ENCODE data around the gene TMBIM1.
A peak's percentile ranks its signal among the peaks of the same experiment; 100 is the strongest.
"Not testable (repeated sequence)": the region's sequence is repeated elsewhere in the genome, so short reads cannot be mapped to it uniquely, and the experiment has no call there.

The TMBIM1 gene

DNA sequence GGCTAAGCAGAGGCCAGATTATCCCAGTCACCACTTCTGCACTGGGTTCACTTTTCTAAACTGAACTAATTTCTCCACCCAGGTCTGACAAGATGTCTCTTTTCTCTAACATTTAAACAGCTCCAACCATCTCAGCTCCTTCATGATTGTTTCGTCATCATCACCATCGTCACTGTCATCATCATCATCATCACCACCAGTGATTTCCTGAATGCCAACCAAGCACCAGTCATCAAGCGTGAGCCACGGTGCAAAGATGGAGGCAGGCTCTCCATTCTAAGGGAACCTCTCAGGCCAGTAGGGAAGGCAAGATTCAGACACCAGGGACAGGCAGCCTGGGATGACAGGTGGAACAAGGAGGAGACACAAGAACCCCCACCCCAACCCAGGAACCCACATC, 25.5 kb upstream of the TMBIM1 start:
- no peak for DNase-seq

DNA sequence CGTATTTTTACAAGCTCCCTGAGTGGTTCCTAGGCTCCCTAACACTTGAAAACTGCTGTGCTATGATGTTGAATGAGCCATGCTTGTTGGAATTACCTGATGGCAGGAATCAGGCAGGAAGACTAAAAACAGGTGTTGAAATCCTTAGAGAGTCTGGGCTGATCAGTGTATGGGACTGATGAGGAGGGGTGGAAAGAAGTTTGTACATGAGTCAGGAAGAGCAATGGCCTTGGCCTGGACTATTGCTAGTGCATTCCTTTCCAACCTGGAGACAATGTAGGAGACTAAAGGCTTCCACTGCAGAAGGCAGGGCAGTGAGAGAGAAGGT, 25.0 kb upstream of the TMBIM1 start:
- DNase-seq, result no peak

- DNase-seq, result no peak
Observed at GRCh38 chr2:218315397-218315796, 23.1 kb upstream of the TMBIM1 start.

DNA sequence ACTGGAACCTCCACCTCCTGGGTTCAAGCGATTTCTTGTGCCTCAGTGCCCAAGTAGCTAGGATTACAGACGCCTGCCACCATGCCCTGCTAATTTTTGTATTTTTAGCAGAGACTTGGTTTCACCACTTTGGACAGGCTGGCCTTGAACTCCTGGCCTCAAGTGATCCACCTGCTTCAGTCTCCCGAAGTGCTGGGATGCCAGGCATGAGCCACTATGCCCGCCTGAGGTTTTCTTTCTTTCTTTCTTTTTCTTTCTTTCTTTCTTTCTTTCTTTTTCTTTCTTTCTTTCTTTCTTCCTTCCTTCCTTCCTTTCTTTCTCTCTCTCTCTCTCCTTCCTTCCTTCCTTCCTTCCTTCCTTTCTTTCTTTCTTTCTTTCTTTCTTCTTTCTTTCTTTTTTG, 22.5 kb upstream of the TMBIM1 start:
- not testable (repeated sequence) for DNase-seq

DNA sequence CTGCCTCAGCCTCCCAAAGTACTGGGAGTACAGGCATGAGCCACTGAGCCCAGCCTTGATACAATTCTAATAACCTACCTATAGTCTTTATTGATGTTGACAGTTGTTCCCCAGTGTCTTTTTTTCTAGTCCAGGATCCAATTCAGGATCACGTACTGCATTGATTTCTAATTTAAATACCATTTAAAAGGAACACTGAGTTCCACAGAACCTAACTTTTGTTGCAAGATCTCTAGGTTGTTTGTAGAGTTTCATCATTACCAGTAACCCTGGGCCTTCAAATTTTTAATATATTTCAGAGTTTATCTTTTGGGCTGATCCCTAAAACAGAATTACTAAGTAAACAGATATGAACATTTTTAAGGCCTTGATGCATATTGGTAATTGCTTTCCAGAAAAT, 21.1 kb upstream of the TMBIM1 start:
- DNase-seq, result no peak

GRCh38 chr2:218312267-218312756, 20.0 kb upstream of the TMBIM1 start:
- no peak for DNase-seq

DNA sequence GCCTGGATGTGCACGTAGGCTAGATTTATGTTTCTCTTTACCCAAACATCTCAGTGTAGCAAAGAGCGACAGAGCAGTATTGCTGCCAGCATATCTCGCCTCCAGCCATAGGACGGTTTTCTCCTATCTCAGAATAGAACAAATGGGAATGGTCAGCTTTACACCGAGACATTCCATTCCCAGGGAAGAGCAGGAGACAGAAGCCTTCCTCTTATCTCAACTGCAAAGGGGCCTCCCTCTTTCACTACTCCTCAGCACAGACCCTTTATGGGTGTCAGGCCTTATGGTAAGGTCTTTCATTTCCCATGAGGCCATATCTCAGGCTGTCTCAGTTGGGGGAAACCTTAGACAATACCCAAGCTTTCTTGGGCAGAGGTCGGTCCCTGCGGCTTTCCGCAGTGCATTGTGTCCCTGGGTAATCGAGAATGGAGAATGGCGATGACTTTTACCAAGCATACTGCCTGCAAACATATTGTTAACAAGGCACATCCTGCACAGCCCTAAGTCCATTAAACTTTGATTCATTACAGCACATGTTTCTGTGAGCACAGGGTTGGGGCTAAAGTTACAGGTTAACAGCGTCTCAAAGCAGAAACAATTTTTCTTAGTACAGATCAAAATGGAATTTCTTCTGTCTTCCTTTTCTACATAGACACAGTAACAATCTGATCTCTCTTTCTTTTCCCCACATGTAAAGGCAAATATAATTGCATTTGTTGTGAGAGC, 19.4 kb upstream of the TMBIM1 start:
- not testable (repeated sequence) for DNase-seq

DNA sequence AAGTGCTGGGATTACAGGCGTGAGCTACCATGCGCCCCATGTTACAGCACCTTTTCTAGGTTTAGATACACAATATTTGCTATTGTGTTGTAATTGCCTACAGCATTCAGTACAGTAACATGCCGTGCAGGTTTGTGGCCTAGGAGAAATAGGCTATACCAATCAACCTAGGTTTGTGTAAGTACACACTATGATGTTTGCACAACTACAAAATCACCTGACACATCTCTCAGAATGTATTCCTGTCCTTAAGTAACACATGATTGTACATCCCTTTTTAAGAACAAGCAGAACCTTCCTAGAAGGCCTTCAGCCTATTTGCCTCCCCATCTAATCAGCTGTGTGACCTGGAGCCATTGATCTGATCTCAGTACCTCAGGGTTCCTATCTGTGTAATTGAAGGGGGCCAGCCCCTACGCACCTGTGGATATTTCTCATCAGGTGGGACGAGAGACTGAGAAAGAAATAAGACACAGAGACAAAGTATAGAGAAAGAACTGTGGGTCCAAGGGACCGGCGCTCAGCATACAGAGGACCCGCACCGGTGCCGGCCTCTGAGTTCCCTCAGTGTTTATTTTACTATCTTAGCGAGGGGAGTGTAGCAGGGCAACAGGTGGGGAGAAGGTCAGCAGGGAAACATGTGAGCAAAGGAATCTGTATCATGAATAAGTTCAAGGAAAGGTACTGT, 18.7 kb upstream of the TMBIM1 start:
- DNase-seq, result no peak

GRCh38 chr2:218307415-218308090, 15.2 kb upstream of the TMBIM1 start:
- no peak for DNase-seq

GRCh38 chr2:218306184-218306920, 14.0 kb upstream of the TMBIM1 start:
- DNase-seq, result no peak

- no peak for DNase-seq
Observed at GRCh38 chr2:218305383-218305782, 13.1 kb upstream of the TMBIM1 start.

DNA sequence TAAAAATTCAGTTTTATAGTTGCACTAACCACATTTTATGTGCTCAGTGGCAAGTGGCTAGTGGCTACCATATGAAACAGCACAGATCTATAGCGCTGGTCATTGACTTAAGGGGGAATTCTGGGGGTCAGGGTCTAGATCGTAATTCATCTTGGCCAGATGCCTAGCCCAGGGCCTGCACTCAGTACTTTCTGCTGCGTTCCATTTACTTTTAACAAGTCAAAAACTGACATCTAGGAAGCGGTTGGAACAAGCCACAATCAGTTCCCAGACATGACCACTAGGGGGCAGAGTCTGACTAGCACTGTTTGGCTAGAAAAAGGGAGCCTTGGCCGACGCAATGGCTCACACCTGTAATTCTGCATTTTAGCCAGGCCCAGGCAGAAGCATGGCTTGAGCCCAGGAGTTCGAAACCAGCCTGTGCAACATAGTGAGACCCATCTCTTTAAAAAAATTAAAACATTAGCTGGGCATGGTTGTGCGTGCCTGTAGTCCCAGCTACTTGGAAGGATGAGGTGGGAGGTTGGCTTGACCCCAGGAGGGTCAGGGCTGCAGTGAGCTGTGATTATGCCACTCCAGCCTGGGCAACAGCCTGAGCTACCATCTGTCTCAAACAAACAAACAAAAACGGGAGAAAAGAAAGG, 9.0 kb upstream of the TMBIM1 start:
- DNase-seq, result peak; percentile 70 to 94 (median 82)

DNA sequence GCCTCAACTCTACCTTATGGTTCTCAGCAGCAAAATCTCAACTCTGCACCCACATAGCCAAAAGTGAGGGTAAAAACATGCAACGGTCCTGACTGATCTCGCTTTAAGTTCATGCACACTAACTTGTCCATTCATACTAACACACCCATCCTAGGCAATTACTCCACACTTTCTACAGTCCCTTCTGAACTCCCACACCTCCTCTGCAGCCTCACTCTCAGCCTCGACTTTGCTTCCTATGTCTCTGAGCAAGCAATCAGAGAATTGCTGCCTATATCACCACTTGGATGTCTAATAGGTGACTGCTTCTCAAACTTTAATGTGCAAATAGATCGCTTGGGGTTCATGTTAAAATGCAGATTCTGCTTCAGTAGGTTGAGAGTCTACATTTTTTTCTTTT, 7.8 kb upstream of the TMBIM1 start:
- DNase-seq, result no peak

GRCh38 chr2:218298314-218298875, 6.1 kb upstream of the TMBIM1 start:
- DNase-seq, result no peak

DNA sequence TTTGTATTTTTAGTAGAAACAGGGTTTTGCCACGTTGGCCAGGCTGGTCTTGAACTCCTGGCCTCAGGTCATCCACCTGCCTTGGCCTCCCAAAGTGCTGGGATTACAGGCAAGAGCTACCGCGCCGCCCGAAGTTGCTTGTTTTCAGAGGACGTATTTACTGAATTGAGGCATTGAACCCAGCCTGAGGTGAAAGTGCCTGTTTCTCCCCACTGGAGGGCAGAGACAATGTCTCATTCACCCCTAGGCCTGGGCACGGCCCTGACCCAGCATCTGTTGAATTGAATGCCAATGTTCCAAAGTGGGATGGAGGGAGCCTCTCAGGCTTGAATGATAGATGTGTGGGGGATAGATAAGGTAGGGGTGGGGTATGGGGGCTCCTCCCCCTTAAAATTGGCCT, 4.5 kb upstream of the TMBIM1 start:
- no peak for DNase-seq

DNA sequence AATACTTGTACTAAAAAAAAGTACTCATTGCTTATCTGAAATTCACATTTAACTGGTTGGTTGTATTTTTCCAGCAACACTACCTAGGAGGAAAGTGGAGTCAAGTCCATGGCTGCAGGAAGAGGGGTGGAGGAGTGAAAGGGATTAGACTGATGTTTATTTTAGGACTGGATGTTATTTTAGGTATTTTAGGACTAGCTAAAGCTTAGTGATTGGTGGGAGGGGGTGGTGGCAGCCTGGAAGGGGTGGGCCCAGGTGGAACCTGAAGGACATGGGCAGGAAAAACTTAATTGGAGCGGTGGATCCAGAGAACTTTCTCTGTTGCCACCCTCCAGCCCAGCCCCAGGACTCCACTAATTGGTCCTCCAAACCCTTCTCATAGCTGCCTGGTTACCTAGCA, 3.9 kb upstream of the TMBIM1 start:
- no peak for DNase-seq

- no peak for DNase-seq
Observed at GRCh38 chr2:218295029-218295428, 2.7 kb upstream of the TMBIM1 start.

- DNase-seq, result no peak
Observed at GRCh38 chr2:218294430-218295022, 2.2 kb upstream of the TMBIM1 start.

GRCh38 chr2:218293715-218294429, 1.6 kb upstream of the TMBIM1 start:
- no peak for DNase-seq

DNA sequence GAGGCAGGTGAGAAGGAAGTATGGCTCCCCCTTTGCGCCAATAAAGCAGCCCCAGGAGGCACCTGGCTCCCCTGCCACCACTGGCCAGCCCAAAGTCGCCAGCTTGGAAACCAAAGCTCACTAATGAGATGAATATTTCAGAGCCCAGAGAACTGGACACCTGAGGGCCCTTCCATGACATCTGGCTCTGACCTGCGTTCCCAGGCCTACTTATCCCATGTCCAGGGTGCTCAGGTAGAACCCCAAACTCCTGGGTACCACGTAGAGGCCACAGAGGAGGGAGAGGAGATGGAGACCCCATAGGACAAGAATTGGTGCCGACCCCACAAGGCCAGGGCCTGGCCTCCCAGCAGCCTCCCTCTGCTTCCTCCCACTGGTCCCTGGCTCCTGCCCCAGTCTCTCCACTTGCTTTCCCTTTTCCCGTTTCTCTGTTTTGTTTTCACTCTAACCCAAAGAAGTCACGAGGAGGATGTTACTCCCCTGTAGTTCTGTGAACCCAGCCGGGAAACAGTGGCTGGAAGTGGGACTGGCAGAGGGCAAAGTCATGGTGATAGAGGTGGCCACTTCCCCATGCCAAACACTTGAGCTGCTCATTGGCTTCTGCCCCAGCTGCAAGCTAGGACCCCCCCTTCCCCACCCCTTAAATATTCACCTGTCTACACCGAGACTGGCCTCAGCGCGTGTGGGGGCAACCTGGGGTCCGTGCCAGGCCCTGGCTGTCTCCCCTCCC, 820 bp downstream of the TMBIM1 start:
- no peak for DNase-seq

Measured in stimulated activated naive CD4-positive, alpha-beta T cell (primary cell).